HCT116 (cell line): ENCODE measurements around the gene MKNK1.

Source experiments
- POLR2AphosphoS5 ChIP-seq: IDR thresholded peaks from 2 replicates; pipeline ENCODE4 v1.6.1; 2011; ENCODE audit warnings: mild to moderate bottlenecking, low read depth, low read length, moderate library complexity
- YY1 ChIP-seq: IDR thresholded peaks from 2 replicates; pipeline ENCODE4 v1.6.1; 2011; ENCODE audit warnings: low read length, low read depth, moderate library complexity, mild to moderate bottlenecking; ENCODE audit not compliant: insufficient replicate concordance; ENCODE audit errors: extremely low read depth
- ZNF274 ChIP-seq: fragments of 200-500 bp; sonication (Bioruptor generic); IDR thresholded peaks from 2 replicates; pipeline ENCODE4 v1.6.1; 2014; ENCODE audit warnings: mild to moderate bottlenecking, low read depth, low read length, inconsistent platforms
- TF ChIP-seq, protein P1 (sequence below): IDR thresholded peaks from 2 replicates; pipeline ENCODE4 v1.6.1; 2012; ENCODE audit warnings: low read depth
- TF ChIP-seq, protein P2 (sequence below), 3 experiments: fragments of 200-600 bp in 1 of 3; sonication (generic) in 1 of 3; IDR thresholded peaks in 2 of 3; conservative IDR thresholded peaks in 1 of 3; 2 replicates each; pipeline ENCODE4 v1.5.1; 2012 to 2017; ENCODE audit warnings: low read depth in 2 of 3, low read length in 2 of 3, antibody characterized with exemption in 1 of 3, borderline replicate concordance in 1 of 3, control low read depth in 1 of 3, mild to moderate bottlenecking in 1 of 3, mixed read lengths in 1 of 3, mixed run types in 1 of 3, moderate library complexity in 1 of 3; ENCODE audit not compliant: insufficient read depth in 1 of 3
- TF ChIP-seq, protein P3 (sequence below): IDR thresholded peaks from 2 replicates; pipeline ENCODE4 v1.6.1; 2012

DNA sequence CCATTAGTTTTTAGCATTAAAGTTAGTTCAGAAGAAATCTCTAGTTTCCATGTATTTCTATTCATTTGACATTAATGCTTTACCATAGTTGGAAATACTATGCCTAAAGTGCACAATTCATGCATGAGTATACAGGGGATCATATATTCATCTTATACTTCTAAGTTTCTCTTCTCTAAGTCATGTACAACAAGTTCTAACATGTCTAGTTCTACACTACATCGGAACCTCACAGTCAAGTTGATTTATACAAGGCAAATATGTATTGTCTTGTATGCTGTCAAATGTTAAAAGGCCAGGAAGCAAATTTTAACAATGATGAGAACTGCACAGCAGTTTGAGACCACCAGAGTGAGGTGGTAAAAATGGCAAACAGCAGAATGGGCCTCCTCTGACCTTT is 35.5 kb upstream of the MKNK1 start:
- TF ChIP-seq ZNF274 (no peak), POLR2AphosphoS5 (no peak), YY1 (no peak)
- TF ChIP-seq, protein P1, sequence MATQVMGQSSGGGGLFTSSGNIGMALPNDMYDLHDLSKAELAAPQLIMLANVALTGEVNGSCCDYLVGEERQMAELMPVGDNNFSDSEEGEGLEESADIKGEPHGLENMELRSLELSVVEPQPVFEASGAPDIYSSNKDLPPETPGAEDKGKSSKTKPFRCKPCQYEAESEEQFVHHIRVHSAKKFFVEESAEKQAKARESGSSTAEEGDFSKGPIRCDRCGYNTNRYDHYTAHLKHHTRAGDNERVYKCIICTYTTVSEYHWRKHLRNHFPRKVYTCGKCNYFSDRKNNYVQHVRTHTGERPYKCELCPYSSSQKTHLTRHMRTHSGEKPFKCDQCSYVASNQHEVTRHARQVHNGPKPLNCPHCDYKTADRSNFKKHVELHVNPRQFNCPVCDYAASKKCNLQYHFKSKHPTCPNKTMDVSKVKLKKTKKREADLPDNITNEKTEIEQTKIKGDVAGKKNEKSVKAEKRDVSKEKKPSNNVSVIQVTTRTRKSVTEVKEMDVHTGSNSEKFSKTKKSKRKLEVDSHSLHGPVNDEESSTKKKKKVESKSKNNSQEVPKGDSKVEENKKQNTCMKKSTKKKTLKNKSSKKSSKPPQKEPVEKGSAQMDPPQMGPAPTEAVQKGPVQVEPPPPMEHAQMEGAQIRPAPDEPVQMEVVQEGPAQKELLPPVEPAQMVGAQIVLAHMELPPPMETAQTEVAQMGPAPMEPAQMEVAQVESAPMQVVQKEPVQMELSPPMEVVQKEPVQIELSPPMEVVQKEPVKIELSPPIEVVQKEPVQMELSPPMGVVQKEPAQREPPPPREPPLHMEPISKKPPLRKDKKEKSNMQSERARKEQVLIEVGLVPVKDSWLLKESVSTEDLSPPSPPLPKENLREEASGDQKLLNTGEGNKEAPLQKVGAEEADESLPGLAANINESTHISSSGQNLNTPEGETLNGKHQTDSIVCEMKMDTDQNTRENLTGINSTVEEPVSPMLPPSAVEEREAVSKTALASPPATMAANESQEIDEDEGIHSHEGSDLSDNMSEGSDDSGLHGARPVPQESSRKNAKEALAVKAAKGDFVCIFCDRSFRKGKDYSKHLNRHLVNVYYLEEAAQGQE, result no peak
- TF ChIP-seq, protein P2, sequence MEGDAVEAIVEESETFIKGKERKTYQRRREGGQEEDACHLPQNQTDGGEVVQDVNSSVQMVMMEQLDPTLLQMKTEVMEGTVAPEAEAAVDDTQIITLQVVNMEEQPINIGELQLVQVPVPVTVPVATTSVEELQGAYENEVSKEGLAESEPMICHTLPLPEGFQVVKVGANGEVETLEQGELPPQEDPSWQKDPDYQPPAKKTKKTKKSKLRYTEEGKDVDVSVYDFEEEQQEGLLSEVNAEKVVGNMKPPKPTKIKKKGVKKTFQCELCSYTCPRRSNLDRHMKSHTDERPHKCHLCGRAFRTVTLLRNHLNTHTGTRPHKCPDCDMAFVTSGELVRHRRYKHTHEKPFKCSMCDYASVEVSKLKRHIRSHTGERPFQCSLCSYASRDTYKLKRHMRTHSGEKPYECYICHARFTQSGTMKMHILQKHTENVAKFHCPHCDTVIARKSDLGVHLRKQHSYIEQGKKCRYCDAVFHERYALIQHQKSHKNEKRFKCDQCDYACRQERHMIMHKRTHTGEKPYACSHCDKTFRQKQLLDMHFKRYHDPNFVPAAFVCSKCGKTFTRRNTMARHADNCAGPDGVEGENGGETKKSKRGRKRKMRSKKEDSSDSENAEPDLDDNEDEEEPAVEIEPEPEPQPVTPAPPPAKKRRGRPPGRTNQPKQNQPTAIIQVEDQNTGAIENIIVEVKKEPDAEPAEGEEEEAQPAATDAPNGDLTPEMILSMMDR (IDR thresholded peaks at IDR 0.05 in 2 of 3, conservative IDR thresholded peaks at IDR 0.05 in 1 of 3; ENCODE audit: borderline replicate concordance in 1 of 3, insufficient read depth in 1 of 3, low read depth in 2 of 3, low read length in 2 of 3), result no peak
- TF ChIP-seq, protein P3, sequence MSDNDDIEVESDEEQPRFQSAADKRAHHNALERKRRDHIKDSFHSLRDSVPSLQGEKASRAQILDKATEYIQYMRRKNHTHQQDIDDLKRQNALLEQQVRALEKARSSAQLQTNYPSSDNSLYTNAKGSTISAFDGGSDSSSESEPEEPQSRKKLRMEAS, result no peak
